GM18502 (cell line): ENCODE data around the gene RASL10B.

ENCODE experiments used
- ATAC-seq: cut with Tn5 transposase; IDR thresholded peaks from one replicate; pipeline ENCODE4 v1.9.1; 2021; ENCODE audit warnings: mild to moderate bottlenecking; ENCODE audit not compliant: unreplicated experiment, poor library complexity

Gene RASL10B

DNA sequence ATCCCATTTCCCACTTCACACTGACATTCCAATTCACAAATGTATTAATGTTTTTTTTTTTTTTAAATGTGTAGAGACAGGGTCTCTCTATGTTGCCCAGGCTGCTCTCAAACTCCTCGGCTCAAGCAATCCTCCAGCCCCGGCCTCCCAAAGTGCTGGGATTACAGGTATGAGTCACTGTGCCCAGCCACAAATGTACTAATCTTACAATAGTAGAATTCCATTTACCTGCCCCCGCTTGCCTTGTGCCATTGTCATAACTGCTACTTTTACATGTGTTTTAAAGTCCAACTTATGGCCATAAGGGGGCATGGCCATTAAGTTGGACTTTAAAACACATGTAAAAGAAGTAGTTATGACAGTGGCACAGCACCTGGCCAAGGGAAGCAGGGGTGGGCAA lies 59.4 kb downstream of the RASL10B start:
- ATAC-seq: no peak

DNA sequence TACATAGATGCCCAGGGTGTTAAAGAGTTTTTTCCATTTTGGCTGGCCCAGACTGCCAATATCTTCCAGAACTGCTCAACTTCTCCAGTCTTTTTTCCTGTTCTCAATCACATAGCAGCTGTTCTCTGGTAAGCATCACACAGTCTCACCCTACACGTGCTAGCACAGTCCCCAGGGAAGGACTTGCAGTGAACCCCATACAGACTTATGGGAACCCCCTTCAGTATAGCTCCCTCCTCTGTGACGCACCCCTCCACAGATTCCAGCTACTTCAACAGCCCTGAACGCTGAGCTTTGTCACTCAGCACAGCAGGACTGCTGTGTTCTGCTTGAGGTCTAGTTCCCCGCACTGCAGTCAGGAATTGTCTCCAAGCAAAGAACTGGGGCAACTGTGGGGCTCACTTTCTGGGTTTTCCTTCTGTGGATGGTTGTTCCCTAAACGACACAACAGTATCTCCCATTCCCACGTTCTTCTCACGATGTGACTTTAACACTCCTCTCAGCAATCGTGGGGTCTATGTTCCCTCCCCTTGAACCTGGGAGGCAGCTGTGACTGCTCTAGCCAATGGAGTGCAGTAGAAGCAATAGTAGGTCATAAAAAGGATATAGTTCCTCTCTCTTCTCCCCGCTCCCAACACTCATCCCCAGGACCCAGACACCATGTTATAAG lies 60.4 kb downstream of the RASL10B start:
- ATAC-seq: no peak
